CD14-positive monocyte (primary cell): ENCODE data around the gene RDH8. TPM values are rescaled to one million over a fixed set of nuclear protein-coding genes. Genes with fewer than 3 reads are reported as not detected.

Source experiments
- DNase-seq, 3 donors: peaks; one replicate each; pipeline ENCODE4 v3.0.0-alpha.2; 2011 to 2022
- H2AFZ ChIP-seq: 2 replicates; pipeline ENCODE4 v1.6.0; 2012; ENCODE audit warnings: mild to moderate bottlenecking, low read depth, low read length, inconsistent platforms; ENCODE audit not compliant: insufficient read depth, poor library complexity, severe bottlenecking
- H3K27ac ChIP-seq, 2 donors: 1 replicate in 1 of 2; 2 replicates in 1 of 2; pipeline ENCODE4 v1.5.1; 2012 to 2013; ENCODE audit warnings: low read length in 2 of 2, control low read depth in 1 of 2, inconsistent platforms in 1 of 2, low read depth in 1 of 2, mild to moderate bottlenecking in 1 of 2
- H3K27me3 ChIP-seq, 2 donors: one replicate each; pipeline versions ENCODE4 v1.6.0 to v1.6.1; 2011 to 2013; ENCODE audit warnings: low read length in 2 of 2; ENCODE audit not compliant: control insufficient read depth in 2 of 2, insufficient read depth in 2 of 2
- H3K36me3 ChIP-seq, 2 donors: replicated peaks in 1 of 2; 1 replicate in 1 of 2; 2 replicates in 1 of 2; pipeline versions ENCODE4 v1.5.1 to v1.6.1; 2012 to 2013; ENCODE audit warnings: low read length in 2 of 2, control low read depth in 1 of 2, inconsistent platforms in 1 of 2, mild to moderate bottlenecking in 1 of 2; ENCODE audit not compliant: insufficient read depth in 2 of 2, control insufficient read depth in 1 of 2
- H3K4me1 ChIP-seq, 2 donors: 1 replicate in 1 of 2; 2 replicates in 1 of 2; pipeline versions ENCODE4 v1.5.1 to v1.6.1; 2012 to 2013; ENCODE audit warnings: low read length in 2 of 2, control low read depth in 1 of 2, inconsistent platforms in 1 of 2, mild to moderate bottlenecking in 1 of 2, moderate library complexity in 1 of 2; ENCODE audit not compliant: insufficient read depth in 2 of 2, control insufficient read depth in 1 of 2
- H3K4me2 ChIP-seq: replicated peaks from 2 replicates; pipeline ENCODE3; 2012; ENCODE audit warnings: low read length, moderate library complexity, mild to moderate bottlenecking; ENCODE audit not compliant: poor library complexity, severe bottlenecking; ENCODE audit errors: extremely low read depth
- H3K4me3 ChIP-seq, 3 experiments: fragments of 200-600 bp in 1 of 3; sonication (generic) in 1 of 3; replicated peaks in 1 of 3; 1 replicate in 2 of 3; 2 replicates in 1 of 3; pipeline ENCODE4 v1.5.1; 2011 to 2013; ENCODE audit warnings: low read length in 3 of 3, mild to moderate bottlenecking in 3 of 3, control low read depth in 2 of 3, low read depth in 2 of 3, inconsistent platforms in 1 of 3, moderate library complexity in 1 of 3
- H3K79me2 ChIP-seq: 2 replicates; pipeline ENCODE4 v1.6.0; 2012; ENCODE audit warnings: mild to moderate bottlenecking, control low read depth, inconsistent platforms, low read length, moderate library complexity; ENCODE audit not compliant: insufficient read depth
- H3K9ac ChIP-seq: 2 replicates; pipeline ENCODE4 v1.6.0; 2017; ENCODE audit warnings: low read length, mild to moderate bottlenecking; ENCODE audit not compliant: insufficient read depth, poor library complexity, severe bottlenecking
- H3K9me3 ChIP-seq, 2 donors: replicated peaks in 1 of 2; 1 replicate in 1 of 2; 2 replicates in 1 of 2; pipeline versions ENCODE4 v1.5.1 to v1.6.1; 2012 to 2013; ENCODE audit warnings: low read length in 2 of 2, control low read depth in 1 of 2; ENCODE audit not compliant: control insufficient read depth in 1 of 2, insufficient read depth in 1 of 2
- H4K20me1 ChIP-seq: 2 replicates; pipeline ENCODE4 v1.6.0; 2012; ENCODE audit warnings: mild to moderate bottlenecking, low read length, control low read depth, moderate library complexity; ENCODE audit not compliant: insufficient read depth
- H3K27ac Mint-ChIP-seq, 7 donors: one replicate each; pipeline ENCODE4 v1.8.0; 2020; ENCODE audit warnings: mild to moderate bottlenecking in 7 of 7, mixed read lengths in 7 of 7, moderate library complexity in 6 of 7, inconsistent platforms in 2 of 7
- H3K27me3 Mint-ChIP-seq, 3 donors: one replicate each; pipeline ENCODE4 v1.8.0; 2021 to 2022; ENCODE audit warnings: low read depth in 3 of 3, mild to moderate bottlenecking in 3 of 3, mixed read lengths in 3 of 3, moderate library complexity in 3 of 3, inconsistent platforms in 1 of 3
- H3K36me3 Mint-ChIP-seq, 2 donors: one replicate each; pipeline ENCODE4 v1.8.0; 2020; ENCODE audit warnings: mixed read lengths in 2 of 2, inconsistent platforms in 1 of 2, mild to moderate bottlenecking in 1 of 2
- H3K4me1 Mint-ChIP-seq: one replicate; pipeline ENCODE4 v1.8.0; 2020; ENCODE audit warnings: mild to moderate bottlenecking, mixed read lengths
- H3K4me3 Mint-ChIP-seq, 2 donors: one replicate each; pipeline ENCODE4 v1.8.0; 2020; ENCODE audit warnings: mild to moderate bottlenecking in 2 of 2, mixed read lengths in 2 of 2, moderate library complexity in 1 of 2
- H3K9me3 Mint-ChIP-seq, 7 donors: one replicate each; pipeline ENCODE4 v1.8.0; 2020 to 2022; ENCODE audit warnings: mixed read lengths in 7 of 7, mild to moderate bottlenecking in 6 of 7, moderate library complexity in 6 of 7, inconsistent platforms in 2 of 7
- WGBS: methylation state at CpG from one replicate; pipeline ENCODE4 v1.1.5; 2013; ENCODE audit warnings: missing lambda C conversion rate; ENCODE audit not compliant: insufficient coverage; 5-methylcytosine and 5-hydroxymethylcytosine counted together
- intact Hi-C, 2 donors: fragments of 100-400 bp; cut with micrococcal nuclease; formaldehyde crosslinking; loops; one replicate each; pipeline versions ENCODE4 v1.15.0 to v1.15.1; 2023
- polyA plus RNA-seq, 3 donors: library from polyadenylated mRNA; depleted of rRNA in 1 of 3; unstranded in 2 of 3; stranded (reverse) in 1 of 3; fragments of 300-500 nt in 2 of 3; fragments of >200 nt in 1 of 3; fragmentation: Illumina TruSeq in 2 of 3; gene quantifications; 1 replicate in 2 of 3; 2 replicates in 1 of 3; pipeline ENCODE4 v1.2.3, GENCODE V29; 2012 to 2021
- small RNA-seq: library from RNA; depleted of rRNA; stranded (forward); fragments of <200 nt; gene quantifications from one replicate; pipeline ENCODE3, GENCODE V24; 2012; ENCODE audit warnings: low read depth; ENCODE audit not compliant: insufficient read length
- TF ChIP-seq, protein P1 (sequence below): fragments of 200-600 bp; IDR thresholded peaks from one replicate; pipeline ENCODE4 v1.8.0; 2022; ENCODE audit warnings: antibody characterized with exemption, mild to moderate bottlenecking

RDH8 gene
- polyA plus RNA-seq, 3 donors: not detected

DNA sequence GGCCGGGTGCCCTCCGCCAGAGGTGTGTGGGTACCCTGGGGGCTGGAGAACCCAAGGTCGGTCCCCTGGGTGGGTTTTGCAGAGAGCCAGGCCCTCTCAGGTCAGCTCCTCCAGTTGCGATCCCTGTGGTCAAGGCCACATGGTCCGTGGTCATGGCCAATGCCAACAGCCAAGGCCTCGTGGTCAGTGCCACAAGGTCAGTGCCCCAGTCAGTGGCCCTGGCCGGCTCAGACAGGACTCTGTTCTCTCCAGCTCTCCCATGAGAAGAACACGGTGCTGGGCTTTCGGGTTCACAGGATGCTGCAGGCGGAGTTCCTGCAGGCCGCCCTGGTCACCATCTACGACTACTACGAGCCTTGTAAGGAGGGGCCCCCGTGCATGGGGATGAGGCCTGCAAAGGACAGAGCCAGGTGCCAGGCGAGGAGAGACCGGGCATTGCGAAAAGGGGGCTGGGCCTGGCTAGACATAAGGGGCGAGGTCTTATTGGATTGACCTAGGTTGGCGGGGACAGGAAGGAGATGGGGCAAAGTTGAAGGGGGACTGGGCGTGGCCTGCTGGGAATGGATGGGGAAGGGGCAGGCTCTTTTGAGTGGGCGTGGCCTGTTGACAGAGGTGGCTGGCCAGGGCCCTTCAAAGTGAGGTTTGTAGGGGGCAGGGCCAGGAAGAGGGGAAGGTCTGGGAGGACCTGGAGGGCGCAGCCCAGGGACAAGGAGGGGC lies 57.6 kb downstream of the RDH8 start:
- Histone ChIP-seq H3K4me1 (no peaks in the 10 kb centered on the region), H3K79me2 (no peaks in the 10 kb centered on the region), H3K36me3 (no peaks in the 10 kb centered on the region), H3K4me2 (no peak overlapping the region), H3K9ac (no peak overlapping the region), H3K9me3 (peaks cover 14 to 17% of the 10 kb centered on the region in 2 donors), H3K4me3 (no peak overlapping the region), H3K27me3 (no peaks in the 10 kb centered on the region), H3K27ac (no peak overlapping the region), H2AFZ (no peak overlapping the region), H4K20me1 (no peaks in the 10 kb centered on the region)
- Mint-ChIP-seq H3K27ac (no peak overlapping the region), H3K27me3 (peaks cover 6 to 17% (median 15%) of the 10 kb centered on the region in 3 donors), H3K9me3 (peaks cover 8 to 29% (median 19%) of the 10 kb centered on the region in 7 donors), H3K36me3 (no peaks in the 10 kb centered on the region), H3K4me3 (no peak overlapping the region), H3K4me1 (no peaks in the 10 kb centered on the region)
- intact Hi-C loops: no loop called here
- WGBS: 76% methylated on average over 22 of the region's 22 CpGs
- TF ChIP-seq, protein P1, sequence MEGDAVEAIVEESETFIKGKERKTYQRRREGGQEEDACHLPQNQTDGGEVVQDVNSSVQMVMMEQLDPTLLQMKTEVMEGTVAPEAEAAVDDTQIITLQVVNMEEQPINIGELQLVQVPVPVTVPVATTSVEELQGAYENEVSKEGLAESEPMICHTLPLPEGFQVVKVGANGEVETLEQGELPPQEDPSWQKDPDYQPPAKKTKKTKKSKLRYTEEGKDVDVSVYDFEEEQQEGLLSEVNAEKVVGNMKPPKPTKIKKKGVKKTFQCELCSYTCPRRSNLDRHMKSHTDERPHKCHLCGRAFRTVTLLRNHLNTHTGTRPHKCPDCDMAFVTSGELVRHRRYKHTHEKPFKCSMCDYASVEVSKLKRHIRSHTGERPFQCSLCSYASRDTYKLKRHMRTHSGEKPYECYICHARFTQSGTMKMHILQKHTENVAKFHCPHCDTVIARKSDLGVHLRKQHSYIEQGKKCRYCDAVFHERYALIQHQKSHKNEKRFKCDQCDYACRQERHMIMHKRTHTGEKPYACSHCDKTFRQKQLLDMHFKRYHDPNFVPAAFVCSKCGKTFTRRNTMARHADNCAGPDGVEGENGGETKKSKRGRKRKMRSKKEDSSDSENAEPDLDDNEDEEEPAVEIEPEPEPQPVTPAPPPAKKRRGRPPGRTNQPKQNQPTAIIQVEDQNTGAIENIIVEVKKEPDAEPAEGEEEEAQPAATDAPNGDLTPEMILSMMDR: no peak
- DNase-seq: no peak

Small RNAs within 50 kb of the gene (small RNA-seq; reads per million reads assigned to genes)
- gene MIR5589: not detected

Other genes with a start within 250 kb of the RDH8 start
- 1 to 10 TPM; 2.5 to 6.9 (median 6.5) TPM for gene ZNF846, start 244.7 kb upstream of the RDH8 start, polyA plus RNA-seq
- gene FBXL12, start 194.4 kb upstream of the RDH8 start, polyA plus RNA-seq: 10 to 100 TPM in 1 of 3 donors, 1 to 10 TPM in 2; 6.6 to 49.8 (median 8.1) TPM
- gene UBL5, start 185.6 kb upstream of the RDH8 start, polyA plus RNA-seq: 100 to 1,000 TPM; 713 to 783 (median 728) TPM
- gene PIN1, start 178.2 kb upstream of the RDH8 start, polyA plus RNA-seq: 10 to 100 TPM; 67.4 to 79.8 (median 68.3) TPM
- not detected for gene OLFM2, start 77.0 kb upstream of the RDH8 start, polyA plus RNA-seq
- not detected for gene COL5A3, start 3.0 kb upstream of the RDH8 start, polyA plus RNA-seq
- gene SHFL, start 72.8 kb downstream of the RDH8 start, polyA plus RNA-seq: 100 to 1,000 TPM in 1 of 3 donors, 10 to 100 TPM in 2; 12.6 to 106 (median 17.6) TPM
- gene ANGPTL6, start 89.2 kb downstream of the RDH8 start, polyA plus RNA-seq: 1 to 10 TPM in 1 of 3 donors, not detected in 2; 2.1 TPM
- gene PPAN, start 92.9 kb downstream of the RDH8 start, polyA plus RNA-seq: 10 to 100 TPM in 1 of 3 donors, 1 to 10 TPM in 2; 7.2 to 26.2 (median 7.6) TPM
- gene P2RY11, start 98.2 kb downstream of the RDH8 start, polyA plus RNA-seq: 1 to 10 TPM in 1 of 3 donors, under 1 TPM in 2; 0.50 to 10.0 (median 0.69) TPM
- 100 to 1,000 TPM; 148 to 368 (median 166) TPM for gene EIF3G, start 106.4 kb downstream of the RDH8 start, polyA plus RNA-seq
- gene DNMT1, start 181.5 kb downstream of the RDH8 start, polyA plus RNA-seq: 10 to 100 TPM; 17.6 to 72.5 (median 19.0) TPM
- 1 to 10 TPM in 1 of 3 donors, under 1 TPM in 2; 0.40 to 2.0 (median 0.55) TPM for gene S1PR2, start 217.8 kb downstream of the RDH8 start, polyA plus RNA-seq
- 10 to 100 TPM; 20.4 to 40.2 (median 22.7) TPM for gene MRPL4, start 238.7 kb downstream of the RDH8 start, polyA plus RNA-seq